SK-N-SH treated with all-trans-retinoic acid at 6 μM for 48 hours (cell line): ENCODE data around the gene ARHGAP10.

Experiments used
- ATAC-seq: fragments of 200-7000 bp; cut with Tn5 transposase; 3 replicates; pipeline ENCODE4 v1.9.1; 2020; ENCODE audit warnings: mild to moderate bottlenecking, moderate library complexity
- BACH2 ChIP-seq: fragments of 250-450 bp; sonication (Bioruptor Pico); IDR thresholded peaks from 2 replicates; pipeline ENCODE4 v1.9.0; 2021; ENCODE audit warnings: mild to moderate bottlenecking, borderline replicate concordance
- CREB5 ChIP-seq: fragments of 250-450 bp; sonication (Bioruptor Pico); IDR thresholded peaks from 2 replicates; pipeline ENCODE4 v1.5.1; 2020; ENCODE audit warnings: low read depth, mild to moderate bottlenecking, moderate library complexity
- CSRNP3 ChIP-seq: fragments of 250-450 bp; sonication (Bioruptor Pico); IDR thresholded peaks from 2 replicates; pipeline ENCODE4 v1.5.1; 2021; ENCODE audit warnings: mild to moderate bottlenecking, moderate library complexity
- ESRRG ChIP-seq: fragments of 250-450 bp; sonication (Bioruptor Pico); IDR thresholded peaks from 2 replicates; pipeline ENCODE4 v1.6.1; 2021; ENCODE audit warnings: mild to moderate bottlenecking
- GLIS3 ChIP-seq: fragments of 250-450 bp; sonication (Bioruptor Pico); IDR thresholded peaks from 2 replicates; pipeline ENCODE4 v1.5.0; 2020; ENCODE audit warnings: mild to moderate bottlenecking, moderate library complexity
- ISL1 ChIP-seq: fragments of 250-450 bp; sonication (Bioruptor Pico); IDR thresholded peaks from 2 replicates; pipeline ENCODE4 v2.1.2; 2022; ENCODE audit warnings: mild to moderate bottlenecking, moderate library complexity
- OSR1 ChIP-seq: fragments of 250-450 bp; sonication (Bioruptor Pico); IDR thresholded peaks from 2 replicates; pipeline ENCODE4 v1.8.0; 2022; ENCODE audit warnings: moderate library complexity, mild to moderate bottlenecking, inconsistent platforms
- PATZ1 ChIP-seq: fragments of 250-450 bp; sonication (Bioruptor Pico); IDR thresholded peaks from 2 replicates; pipeline ENCODE4 v1.8.0; 2020; ENCODE audit warnings: mild to moderate bottlenecking, moderate library complexity, borderline replicate concordance
- POU6F1 ChIP-seq: fragments of 250-450 bp; sonication (Bioruptor Pico); IDR thresholded peaks from 2 replicates; pipeline ENCODE4 v1.8.0; 2021; ENCODE audit warnings: low read depth, mild to moderate bottlenecking, moderate library complexity, borderline replicate concordance
- PPARA ChIP-seq: fragments of 250-450 bp; sonication (Bioruptor Pico); IDR thresholded peaks from 2 replicates; pipeline ENCODE4 v1.5.0; 2020; ENCODE audit warnings: mild to moderate bottlenecking, borderline replicate concordance
- RARB ChIP-seq: fragments of 250-450 bp; sonication (Bioruptor Pico); IDR thresholded peaks from 2 replicates; pipeline ENCODE4 v1.8.0; 2021; ENCODE audit warnings: mild to moderate bottlenecking, moderate library complexity
- SNAI2 ChIP-seq: fragments of 250-450 bp; sonication (Bioruptor Pico); IDR thresholded peaks from 2 replicates; pipeline ENCODE4 v1.5.0; 2020; ENCODE audit warnings: mild to moderate bottlenecking, moderate library complexity
- TCF4 ChIP-seq: fragments of 250-450 bp; sonication (Bioruptor Pico); IDR thresholded peaks from 2 replicates; pipeline ENCODE4 v1.8.0; 2021; ENCODE audit warnings: mild to moderate bottlenecking, moderate library complexity, borderline replicate concordance
- TOX ChIP-seq: fragments of 250-450 bp; sonication (Bioruptor Pico); IDR thresholded peaks from 2 replicates; pipeline ENCODE4 v1.8.0; 2021; ENCODE audit warnings: mild to moderate bottlenecking, moderate library complexity, borderline replicate concordance
- TSHZ2 ChIP-seq: fragments of 250-450 bp; sonication (Bioruptor Pico); IDR thresholded peaks from 2 replicates; pipeline ENCODE4 v1.5.0; 2020; ENCODE audit warnings: mild to moderate bottlenecking, moderate library complexity
- ZC3H10 ChIP-seq: fragments of 250-450 bp; sonication (Bioruptor Pico); IDR thresholded peaks from 2 replicates; pipeline ENCODE4 v1.5.1; 2021; ENCODE audit warnings: mild to moderate bottlenecking, moderate library complexity
- ZFP3 ChIP-seq: fragments of 250-450 bp; sonication (Bioruptor Pico); IDR thresholded peaks from 2 replicates; pipeline ENCODE4 v1.5.0; 2020; ENCODE audit warnings: mild to moderate bottlenecking, moderate library complexity
- ZFP30 ChIP-seq: fragments of 450-650 bp; formaldehyde crosslinking; IDR thresholded peaks from 2 replicates; pipeline ENCODE4 v1.5.0; 2022; ENCODE audit warnings: mild to moderate bottlenecking, moderate library complexity
- ZNF70 ChIP-seq: fragments of 450-650 bp; formaldehyde crosslinking; IDR thresholded peaks from 2 replicates; pipeline ENCODE4 v1.5.0; 2020; ENCODE audit warnings: mild to moderate bottlenecking, moderate library complexity
- ZNF8 ChIP-seq: fragments of 450-650 bp; formaldehyde crosslinking; IDR thresholded peaks from 2 replicates; pipeline ENCODE4 v1.5.0; 2020; ENCODE audit warnings: mild to moderate bottlenecking, moderate library complexity

The ARHGAP10 gene

GRCh38 chr4:148091896-148092295, 360.0 kb downstream of the ARHGAP10 start:
- TF ChIP-seq PPARA (CRISPR knock-in tag) (no peak), SNAI2 (CRISPR knock-in tag) (no peak), TCF4 (CRISPR knock-in tag) (no peak), CREB5 (CRISPR knock-in tag) (no peak), ZNF8 (CRISPR knock-in tag) (no peak)
- ATAC-seq: no peak

- TF ChIP-seq OSR1 (CRISPR knock-in tag): no peak
- no peak for TF ChIP-seq BACH2 (CRISPR knock-in tag)
- TF ChIP-seq TSHZ2: no peak
- no peak for TF ChIP-seq CREB5 (CRISPR knock-in tag)
- TF ChIP-seq ZC3H10 (CRISPR knock-in tag): no peak
- TF ChIP-seq ZFP3: no peak
- no peak for TF ChIP-seq POU6F1
- TF ChIP-seq RARB (CRISPR knock-in tag): no peak
- TF ChIP-seq ISL1 (CRISPR knock-in tag): no peak
- no peak for TF ChIP-seq TOX (CRISPR knock-in tag)
- no peak for TF ChIP-seq ESRRG (CRISPR knock-in tag)
- TF ChIP-seq PPARA (CRISPR knock-in tag): no peak
- TF ChIP-seq ZNF70: no peak
- no peak for TF ChIP-seq PATZ1 (CRISPR knock-in tag)
- no peak for TF ChIP-seq ZFP30 (CRISPR knock-in tag)
- TF ChIP-seq ZNF8 (CRISPR knock-in tag): no peak
- no peak for TF ChIP-seq SNAI2 (CRISPR knock-in tag)
- no peak for TF ChIP-seq CSRNP3 (CRISPR knock-in tag)
- no peak for TF ChIP-seq GLIS3 (CRISPR knock-in tag)
- TF ChIP-seq TCF4 (CRISPR knock-in tag): no peak
- ATAC-seq: no peak
These were observed 360.6 kb downstream of the ARHGAP10 start for GRCh38 chr4:148092316-148093014.
